Activated CD4-positive, alpha-beta T cell treated with anti-CD3 and anti-CD28 coated beads, Interleukin-2, amount 10 ng/mL, durations not matched to agents 7 days and 5 days (primary cell): Measurements from ENCODE around the gene FCRL6. TPM values are rescaled to one million over a fixed set of nuclear protein-coding genes. Genes with fewer than 3 reads are reported as not detected.
A peak's percentile ranks its signal among the peaks of the same experiment; 100 is the strongest.

ENCODE experiments used
- CTCF ChIA-PET: fragments of 350-600 bp; sonication (Branson Sonifier 250); formaldehyde crosslinking; loops from one replicate; lab custom pipeline; 2021; ENCODE audit warnings: antibody characterized with exemption; lab: Charles Lee
- POLR2A ChIA-PET: fragments of 350-600 bp; sonication (Branson Sonifier 250); formaldehyde crosslinking; loops from one replicate; lab custom pipeline; 2021; ENCODE audit warnings: antibody characterized with exemption; lab: Charles Lee
- DNase-seq: peaks from one replicate; pipeline ENCODE4 v3.0.0-alpha.2; 2020
- H3K27ac Mint-ChIP-seq: one replicate; pipeline ENCODE4 v1.8.0; 2021; ENCODE audit warnings: mild to moderate bottlenecking, moderate library complexity, mixed read lengths
- H3K27me3 Mint-ChIP-seq: one replicate; pipeline ENCODE4 v1.8.0; 2021; ENCODE audit warnings: mixed read lengths
- H3K36me3 Mint-ChIP-seq: one replicate; pipeline ENCODE4 v1.8.0; 2021; ENCODE audit warnings: low read depth, mixed read lengths
- H3K4me1 Mint-ChIP-seq: one replicate; pipeline ENCODE4 v1.8.0; 2021; ENCODE audit warnings: mixed read lengths
- H3K4me3 Mint-ChIP-seq: one replicate; pipeline ENCODE4 v1.8.0; 2021; ENCODE audit warnings: mild to moderate bottlenecking, moderate library complexity, mixed read lengths
- H3K9me3 Mint-ChIP-seq: one replicate; pipeline ENCODE4 v1.8.0; 2021; ENCODE audit warnings: mixed read lengths
- total RNA-seq, 2 experiments: library from RNA; stranded (reverse); gene quantifications; one replicate each; pipeline ENCODE4 v1.2.3, GENCODE V29; 2021

FCRL6 gene
- total RNA-seq, 2 experiments from 2014 or later: 0.15 TPM; not detected in 1

DNA sequence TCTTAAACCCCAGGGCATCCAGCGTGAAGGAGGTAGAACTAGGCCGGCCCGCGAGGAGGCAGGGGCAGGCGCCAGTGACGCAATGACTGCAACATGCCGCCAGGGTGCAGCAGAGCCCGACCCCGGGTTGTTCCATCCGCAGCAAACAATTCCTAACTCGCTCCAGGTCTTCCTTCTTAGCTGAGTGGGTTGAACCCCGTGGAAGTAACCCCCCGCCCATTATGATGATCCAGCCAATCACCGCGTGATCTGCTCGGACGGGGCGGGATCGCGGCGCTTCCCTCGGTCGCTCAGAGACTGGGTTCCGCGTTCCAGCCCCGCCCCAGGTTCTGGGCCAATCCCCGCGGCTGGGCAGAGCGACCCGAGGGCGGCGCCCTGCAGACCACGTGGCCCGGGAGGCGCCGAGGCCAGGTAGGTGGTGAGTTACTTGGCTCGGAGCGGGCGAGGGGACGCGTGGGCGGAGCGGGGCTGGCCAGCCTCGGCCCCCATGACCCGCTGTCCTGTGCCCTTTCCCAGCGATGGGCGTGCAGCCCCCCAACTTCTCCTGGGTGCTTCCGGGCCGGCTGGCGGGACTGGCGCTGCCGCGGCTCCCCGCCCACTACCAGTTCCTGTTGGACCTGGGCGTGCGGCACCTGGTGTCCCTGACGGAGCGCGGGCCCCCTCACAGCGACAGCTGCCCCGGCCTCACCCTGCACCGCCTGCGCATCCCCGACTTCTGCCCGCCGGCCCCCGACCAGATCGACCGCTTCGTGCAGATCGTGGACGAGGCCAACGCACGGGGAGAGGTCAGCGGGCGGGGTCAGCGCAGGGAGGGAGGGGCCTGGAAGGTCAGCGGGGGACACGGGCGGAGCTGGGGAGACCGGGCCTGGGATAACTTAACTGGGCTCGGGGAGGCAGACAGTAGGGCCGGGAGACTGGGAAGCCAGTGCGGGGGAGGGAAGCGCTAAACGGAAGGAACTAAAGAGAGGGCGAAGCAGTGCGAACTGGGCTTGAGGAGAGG is 21.3 kb upstream of the FCRL6 start, which contains the start of gene DUSP23:
TSS of gene DUSP23 (plus strand) at position 380 of the 1,000 bp plus-strand sequence. CDS start at position 519, 139 bp downstream.
- Mint-ChIP-seq H3K4me1 (peaks cover 30% of the 10 kb centered on the region), H3K27ac (peak within 1 kb of the TSS; percentile 41), H3K4me3 (peak within 1 kb of the TSS; percentile 75), H3K27me3 (peaks cover 8% of the 10 kb centered on the region), H3K9me3 (no peaks in the 10 kb centered on the region), H3K36me3 (no peaks in the 10 kb centered on the region)
- CTCF ChIA-PET: interaction anchor here (0.6 to 1.6 kb wide), 15 partner anchors 9 to 227 kb away, joined by 3 to 12 read pairs (median 3); partner anchors contain the start of gene FCRL6
- DNase-seq: peak; percentile 96
- POLR2A ChIA-PET: no interaction called here

DNA sequence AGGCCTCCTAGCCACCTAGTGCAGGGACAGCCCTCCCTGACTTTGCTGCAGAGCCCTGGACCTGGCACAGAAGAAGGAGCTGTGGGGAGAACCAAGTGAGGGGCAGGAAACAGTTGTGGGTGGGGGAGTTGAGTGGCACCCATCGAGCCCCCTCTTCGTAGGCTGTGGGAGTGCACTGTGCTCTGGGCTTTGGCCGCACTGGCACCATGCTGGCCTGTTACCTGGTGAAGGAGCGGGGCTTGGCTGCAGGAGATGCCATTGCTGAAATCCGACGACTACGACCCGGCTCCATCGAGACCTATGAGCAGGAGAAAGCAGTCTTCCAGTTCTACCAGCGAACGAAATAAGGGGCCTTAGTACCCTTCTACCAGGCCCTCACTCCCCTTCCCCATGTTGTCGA is 20.2 kb upstream of the FCRL6 start:
- CTCF ChIA-PET: interaction anchor here (1.6 kb wide), 1 partner anchor 8 kb away, joined by 4 read pairs; no protein-coding TSS in a partner anchor
- Mint-ChIP-seq H3K36me3 (no peaks in the 10 kb centered on the region), H3K9me3 (no peaks in the 10 kb centered on the region), H3K27ac (no peak overlapping the region), H3K4me1 (peaks cover 30% of the 10 kb centered on the region), H3K4me3 (peak overlapping the region; percentile 75), H3K27me3 (peaks cover 8% of the 10 kb centered on the region)
- DNase-seq: no peak
- POLR2A ChIA-PET: no interaction called here

DNA sequence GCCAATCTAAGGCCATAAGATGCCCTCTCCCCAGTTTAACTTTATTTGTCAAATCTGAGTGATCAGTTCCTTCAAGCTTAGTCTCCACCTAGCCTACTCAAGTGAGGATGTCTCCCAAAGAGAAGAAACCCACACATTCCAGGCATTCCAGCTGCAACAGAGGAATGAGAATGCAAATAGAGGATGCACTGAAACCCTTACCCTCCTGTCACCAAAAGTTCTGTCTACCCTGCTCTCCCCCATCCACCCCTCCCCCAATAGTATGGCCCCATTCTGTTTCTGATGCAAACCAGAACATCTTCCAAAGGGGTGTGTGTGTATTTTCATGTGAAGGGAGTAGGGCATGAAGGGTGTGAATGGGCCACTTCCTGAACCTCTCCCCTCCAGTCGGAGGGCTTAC is 18.4 kb upstream of the FCRL6 start:
- H3K4me1 Mint-ChIP-seq: peaks cover 30% of the 10 kb centered on the region
- no peak overlapping the region for H3K4me3 Mint-ChIP-seq
- H3K9me3 Mint-ChIP-seq: no peaks in the 10 kb centered on the region
- DNase-seq: no peak
- ChIA-PET POLR2A (no interaction called here), CTCF (no interaction called here)
- no peak overlapping the region for H3K27ac Mint-ChIP-seq
- H3K36me3 Mint-ChIP-seq: no peaks in the 10 kb centered on the region
- H3K27me3 Mint-ChIP-seq: no peaks in the 10 kb centered on the region

DNA sequence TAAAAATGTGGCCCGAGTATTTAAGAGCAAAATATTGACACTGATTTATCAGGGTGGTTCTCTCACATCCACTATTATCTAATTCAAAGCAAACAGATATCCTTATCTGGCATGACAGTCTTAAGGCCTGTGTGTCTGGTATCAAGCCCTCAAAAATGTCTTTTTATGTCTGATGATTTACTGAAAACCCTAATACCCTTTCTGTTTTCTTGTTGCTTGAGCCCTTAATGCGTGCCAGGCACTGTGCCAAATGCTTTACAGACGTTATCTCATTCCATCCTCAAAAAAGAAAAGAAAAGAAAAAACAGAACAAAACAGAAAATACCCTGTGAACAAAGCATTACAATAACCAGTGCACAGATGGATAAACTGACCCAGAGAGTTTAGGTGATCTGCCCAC is 15.7 kb upstream of the FCRL6 start:
- H3K27me3 Mint-ChIP-seq: peaks cover 6% of the 10 kb centered on the region

DNA sequence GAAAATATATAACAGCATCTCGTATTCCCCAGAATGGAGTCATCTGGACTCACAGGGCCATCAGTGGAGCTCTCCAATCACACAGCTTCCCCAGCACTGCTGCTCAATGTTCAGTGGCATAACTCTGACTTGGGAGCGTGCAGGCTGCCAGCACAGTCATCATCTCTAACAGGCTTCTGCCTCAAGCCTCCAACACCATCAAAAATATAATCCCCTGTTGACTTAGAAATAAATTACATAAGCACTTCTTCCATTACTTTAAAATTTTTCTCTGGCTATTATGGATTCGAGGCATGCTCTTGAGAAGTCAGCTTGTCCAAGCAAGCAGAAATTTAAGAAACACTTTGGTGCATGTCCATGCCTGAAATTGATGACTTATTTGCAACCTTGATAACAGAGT is 15.2 kb upstream of the FCRL6 start:
- H3K27ac Mint-ChIP-seq: no peak overlapping the region
- peaks cover 11% of the 10 kb centered on the region for H3K27me3 Mint-ChIP-seq
- CTCF ChIA-PET: interaction anchor here (0.6 kb wide), 1 partner anchor 118 kb away, joined by 3 read pairs; no protein-coding TSS in a partner anchor
- peaks cover 16% of the 10 kb centered on the region for H3K4me1 Mint-ChIP-seq
- no peaks in the 10 kb centered on the region for H3K9me3 Mint-ChIP-seq
- H3K36me3 Mint-ChIP-seq: no peaks in the 10 kb centered on the region
- no peak for DNase-seq
- POLR2A ChIA-PET: no interaction called here
- no peak overlapping the region for H3K4me3 Mint-ChIP-seq

More for the DNA sequence above, 15.7 kb upstream of the FCRL6 start:
- Mint-ChIP-seq H3K4me1 (peaks cover 20% of the 10 kb centered on the region), H3K27ac (no peak overlapping the region), H3K4me3 (no peak overlapping the region), H3K36me3 (no peaks in the 10 kb centered on the region), H3K9me3 (no peaks in the 10 kb centered on the region)
- DNase-seq: no peak
- ChIA-PET CTCF (interaction anchor here (0.6 kb wide), 1 partner anchor 119 kb away, joined by 3 read pairs; no protein-coding TSS in a partner anchor), POLR2A (no interaction called here)

DNA sequence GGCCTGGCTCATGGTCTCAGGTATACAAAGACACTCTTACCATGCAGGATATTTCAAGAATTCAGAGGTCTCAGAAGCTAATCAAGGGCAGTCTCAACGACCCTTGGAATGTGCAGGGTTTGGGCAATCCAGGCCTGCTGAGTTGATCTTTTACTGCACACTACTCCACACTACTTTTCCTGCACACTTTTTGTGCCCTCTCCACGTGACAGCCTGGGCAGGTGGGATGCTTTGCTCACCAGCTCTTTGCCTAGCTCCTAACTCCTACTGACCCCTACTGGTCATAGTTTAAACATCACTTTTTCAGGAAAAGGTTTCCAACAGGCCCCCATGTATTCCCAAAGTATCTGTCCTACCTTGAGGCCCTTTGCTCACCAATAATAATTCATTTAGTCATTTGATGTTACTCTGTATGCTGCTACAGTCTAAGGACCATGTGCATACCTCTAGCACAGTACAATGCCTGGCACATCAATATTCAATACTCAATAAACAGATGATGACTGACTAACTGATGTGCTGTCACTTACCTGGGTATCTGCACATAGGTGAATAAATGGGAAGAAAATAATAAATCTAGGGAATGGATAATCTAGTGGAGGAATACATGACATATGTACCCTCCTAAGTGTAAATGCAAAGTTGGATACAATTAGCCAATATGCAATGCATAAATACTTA is 11.8 kb upstream of the FCRL6 start:
- Mint-ChIP-seq H3K9me3 (no peaks in the 10 kb centered on the region), H3K4me1 (peaks cover 4% of the 10 kb centered on the region), H3K36me3 (no peaks in the 10 kb centered on the region), H3K27ac (no peak overlapping the region), H3K27me3 (peaks cover 21% of the 10 kb centered on the region), H3K4me3 (no peak overlapping the region)
- CTCF ChIA-PET: interaction anchor here (1.0 to 2.9 kb wide), 3 partner anchors 9 to 11 kb away, joined by 4 to 15 read pairs (median 4); partner anchors contain the start of genes DUSP23 and FCRL6
- POLR2A ChIA-PET: no interaction called here
- no peak for DNase-seq

DNA sequence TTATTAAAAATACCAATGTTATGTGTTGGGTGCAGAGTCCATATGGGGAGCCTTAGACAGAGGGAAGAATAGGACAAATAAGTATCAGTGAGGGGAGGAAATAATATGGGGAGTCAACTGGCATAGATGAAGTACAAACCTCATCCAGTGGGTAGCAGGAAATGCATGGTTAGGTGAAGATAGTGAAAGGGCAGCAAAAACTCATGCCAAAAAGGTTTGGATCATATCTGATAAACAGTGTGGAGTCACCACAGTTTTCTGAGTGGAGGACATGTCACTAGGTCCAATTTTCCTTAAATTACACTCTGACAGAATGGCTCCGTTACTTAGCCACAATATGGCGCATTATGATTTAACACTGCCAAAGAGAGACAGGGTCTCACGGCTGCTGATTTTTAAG is 11.1 kb upstream of the FCRL6 start:
- CTCF ChIA-PET: no interaction called here
- Mint-ChIP-seq H3K36me3 (no peaks in the 10 kb centered on the region), H3K4me3 (no peak overlapping the region)

DNA sequence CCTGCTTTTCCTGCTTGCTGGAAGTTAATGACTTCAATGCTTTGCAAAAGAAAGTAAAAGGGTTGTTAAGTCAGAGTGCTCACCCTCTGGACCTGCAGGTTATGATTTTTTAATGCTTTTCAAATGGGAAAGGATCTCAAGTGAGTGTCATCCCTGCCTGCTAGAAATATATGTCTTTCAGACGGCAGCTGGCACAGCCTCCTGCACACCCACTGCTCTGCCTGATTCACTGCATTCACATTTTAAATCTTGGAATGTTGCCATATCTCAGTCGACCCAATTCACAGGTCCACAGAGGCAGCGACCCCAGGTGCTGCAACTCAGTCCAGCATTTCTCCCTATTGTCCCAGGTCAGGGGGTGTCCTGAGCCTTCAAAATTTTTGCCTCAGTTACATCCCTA is 10.7 kb upstream of the FCRL6 start:
- Mint-ChIP-seq H3K4me1 (no peaks in the 10 kb centered on the region), H3K27me3 (peaks cover 23% of the 10 kb centered on the region), H3K36me3 (no peaks in the 10 kb centered on the region), H3K9me3 (no peaks in the 10 kb centered on the region), H3K4me3 (no peak overlapping the region), H3K27ac (no peak overlapping the region)
- DNase-seq: no peak
- POLR2A ChIA-PET: no interaction called here
- CTCF ChIA-PET: no interaction called here

More for the DNA sequence above, 11.1 kb upstream of the FCRL6 start:
- no peaks in the 10 kb centered on the region for H3K9me3 Mint-ChIP-seq
- H3K27me3 Mint-ChIP-seq: peaks cover 21% of the 10 kb centered on the region
- no peak for DNase-seq
- H3K4me1 Mint-ChIP-seq: no peaks in the 10 kb centered on the region
- POLR2A ChIA-PET: no interaction called here
- no peak overlapping the region for H3K27ac Mint-ChIP-seq

DNA sequence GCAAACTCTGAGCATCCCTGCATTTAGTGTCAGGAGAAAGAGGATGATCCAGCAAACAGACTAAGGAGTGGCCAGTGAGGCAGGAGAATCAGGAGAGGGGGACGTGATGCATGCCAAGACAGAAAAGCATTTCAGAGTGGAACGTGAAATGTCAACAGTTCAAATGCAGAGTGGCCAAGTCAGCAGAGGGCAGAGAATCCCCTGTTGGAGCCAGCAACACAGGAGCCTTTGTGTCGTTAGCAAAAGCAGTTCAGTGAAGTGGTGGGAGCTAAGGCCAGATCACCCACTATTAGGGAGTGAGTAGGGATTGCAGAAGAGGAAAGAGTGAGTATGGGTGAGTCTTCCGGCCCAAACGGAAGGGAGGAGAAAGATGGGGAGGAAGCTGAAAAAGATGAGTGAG is 6.6 kb upstream of the FCRL6 start:
- ChIA-PET CTCF (interaction anchor here (0.9 kb wide), 1 partner anchor 9 kb away, joined by 3 read pairs; no protein-coding TSS in a partner anchor), POLR2A (no interaction called here)
- Mint-ChIP-seq H3K27ac (no peak overlapping the region), H3K9me3 (no peaks in the 10 kb centered on the region), H3K36me3 (no peaks in the 10 kb centered on the region), H3K4me1 (peaks cover 9% of the 10 kb centered on the region), H3K27me3 (peaks cover 40% of the 10 kb centered on the region), H3K4me3 (no peak overlapping the region)
- DNase-seq: no peak

DNA sequence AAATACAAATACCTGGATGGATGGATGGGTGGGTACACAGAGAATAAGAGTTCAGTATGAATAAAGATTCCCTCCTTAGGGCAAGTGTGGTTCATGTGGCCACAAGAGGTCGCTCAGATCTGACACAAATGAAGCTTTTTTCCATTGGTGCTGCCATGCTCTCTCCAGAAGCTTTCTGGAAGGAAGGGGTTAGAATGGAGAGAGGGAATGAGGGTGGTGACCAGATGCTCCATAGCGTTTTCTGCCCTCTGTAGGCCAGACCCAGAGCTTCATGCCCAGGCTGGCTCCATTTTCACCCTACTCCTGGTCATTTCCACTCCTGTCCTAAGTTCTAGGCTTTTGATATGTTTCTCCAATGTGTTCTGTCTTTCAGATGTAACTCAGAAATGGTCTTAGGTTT is 3.3 kb upstream of the FCRL6 start:
- no peaks in the 10 kb centered on the region for H3K9me3 Mint-ChIP-seq
- DNase-seq: peak; percentile 51
- H3K4me1 Mint-ChIP-seq: peaks cover 18% of the 10 kb centered on the region
- H3K4me3 Mint-ChIP-seq: no peak overlapping the region
- H3K27me3 Mint-ChIP-seq: peaks cover 43% of the 10 kb centered on the region
- ChIA-PET POLR2A (interaction anchor here (0.6 kb wide), 1 partner anchor 154 kb away, joined by 3 read pairs; no protein-coding TSS in a partner anchor), CTCF (interaction anchor here (0.7 to 3.0 kb wide), 24 partner anchors 9 to 209 kb away, joined by 3 to 29 read pairs (median 4); partner anchors contain the start of gene SLAMF8)
- no peak overlapping the region for H3K27ac Mint-ChIP-seq
- H3K36me3 Mint-ChIP-seq: no peaks in the 10 kb centered on the region

DNA sequence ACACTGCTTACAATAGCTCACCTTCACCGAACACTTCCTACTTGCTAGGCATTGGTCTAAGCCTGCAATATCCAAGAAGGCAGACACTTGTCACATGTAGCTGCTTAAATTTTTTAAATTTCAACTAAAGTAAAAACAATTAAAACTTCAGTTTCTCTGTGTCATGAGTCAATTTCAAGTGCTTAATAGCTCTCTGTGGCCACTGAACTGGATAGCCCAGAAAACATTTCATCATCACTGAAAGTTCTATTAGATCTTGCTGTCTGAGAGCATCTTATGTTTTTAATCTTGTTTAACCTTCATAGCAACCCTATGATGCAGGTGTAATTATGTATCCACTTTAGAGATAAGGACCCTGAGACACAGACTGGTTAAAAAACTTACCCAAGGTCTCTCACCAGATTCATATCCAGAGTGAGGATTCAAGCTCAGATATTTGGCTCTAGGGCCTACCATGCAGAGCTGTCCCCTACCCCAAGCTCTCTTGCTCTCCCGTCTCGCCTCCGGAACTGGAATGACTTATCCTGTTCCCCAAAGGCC is 2.6 kb upstream of the FCRL6 start:
- no peak for DNase-seq
- Mint-ChIP-seq H3K36me3 (no peaks in the 10 kb centered on the region), H3K27ac (no peak overlapping the region), H3K4me1 (peaks cover 18% of the 10 kb centered on the region), H3K27me3 (peaks cover 45% of the 10 kb centered on the region), H3K4me3 (no peak overlapping the region), H3K9me3 (no peaks in the 10 kb centered on the region)
- ChIA-PET POLR2A (interaction anchor here (0.6 kb wide), 1 partner anchor 153 kb away, joined by 3 read pairs; no protein-coding TSS in a partner anchor), CTCF (interaction anchor here (0.7 to 3.0 kb wide), 22 partner anchors 9 to 208 kb away, joined by 3 to 29 read pairs (median 5); partner anchors contain the start of gene SLAMF8)
